T-helper 22 cell (primary cell): Measurements from ENCODE around the gene CREB3L2.

ENCODE experiments used
- DNase-seq: peaks from one replicate; pipeline ENCODE4 v3.0.0-alpha.2; 2020; ENCODE audit warnings: low read depth

Gene CREB3L2

DNA sequence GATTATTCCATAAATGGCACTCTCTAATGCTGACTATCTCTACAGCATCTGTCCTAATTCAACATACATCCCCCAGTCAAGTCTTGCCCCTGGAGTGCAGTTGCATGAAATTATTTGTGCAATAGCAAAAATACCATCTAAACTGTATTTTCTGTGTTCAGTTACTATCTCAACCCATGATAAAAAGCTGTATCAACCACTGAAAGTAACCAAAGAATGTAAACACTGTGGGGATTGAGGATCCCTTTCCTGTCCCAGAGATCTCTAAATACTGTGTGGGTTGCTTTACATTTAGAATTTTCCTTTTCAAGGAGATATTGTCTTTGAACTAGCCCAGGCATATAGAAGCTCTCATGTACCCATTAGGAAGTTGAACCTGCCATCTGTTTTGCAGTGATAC lies 131.2 kb downstream of the CREB3L2 start:
- DNase-seq: no peak

DNA sequence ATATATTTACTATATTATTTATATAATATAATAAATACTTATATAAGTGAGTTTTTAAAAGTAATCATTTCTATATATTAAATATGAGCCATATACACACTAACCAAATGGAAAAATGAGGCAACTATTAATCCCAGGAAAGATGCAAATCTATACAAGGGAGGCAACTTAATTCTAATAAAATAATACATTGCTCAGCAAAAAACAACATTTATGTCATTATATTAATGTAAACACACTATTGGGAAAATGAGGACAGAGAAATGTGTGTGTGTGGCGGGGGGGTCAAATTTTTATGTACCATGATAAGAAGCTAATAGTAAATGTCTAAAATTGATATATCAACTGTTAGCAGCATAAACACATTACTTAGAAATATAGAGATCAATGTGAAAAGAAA lies 131.8 kb downstream of the CREB3L2 start:
- no peak for DNase-seq

DNA sequence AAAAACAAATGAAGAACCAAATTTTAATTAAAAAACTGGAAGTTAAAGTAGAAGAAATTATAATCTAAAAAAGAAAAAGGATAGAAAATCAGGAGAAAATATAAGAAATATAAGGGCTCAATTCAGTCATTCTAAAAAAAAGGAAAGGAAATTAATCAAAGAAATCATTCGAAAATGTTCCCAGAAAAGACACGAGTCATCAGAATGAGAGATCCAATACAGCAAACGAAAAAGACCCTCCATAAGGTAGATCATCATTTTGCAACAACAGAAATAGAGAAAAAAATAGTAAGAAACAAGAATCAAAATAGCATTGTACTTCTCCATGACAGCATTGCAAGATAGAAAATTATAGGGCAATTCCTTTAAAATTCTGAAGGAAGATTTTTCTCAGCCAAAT lies 132.6 kb downstream of the CREB3L2 start:
- no peak for DNase-seq

DNA sequence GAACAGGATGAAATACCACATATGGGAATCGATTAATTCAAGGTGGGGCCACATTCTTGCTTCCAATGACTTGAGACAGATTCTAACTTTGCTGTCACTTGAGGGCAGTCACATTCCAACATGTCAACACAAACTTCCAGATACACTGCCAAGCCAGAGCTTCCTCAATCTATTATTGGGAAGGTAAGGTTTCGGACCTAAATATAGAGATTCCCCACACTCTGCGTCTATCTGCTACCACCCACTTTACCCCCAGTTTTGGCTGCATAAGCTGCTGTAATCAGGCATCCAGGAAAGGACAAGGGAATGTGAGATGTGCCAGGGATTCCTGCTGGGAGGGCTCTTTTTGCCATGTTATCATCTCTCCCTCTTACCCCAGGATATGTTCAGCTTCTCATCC lies 134.6 kb downstream of the CREB3L2 start:
- no peak for DNase-seq

DNA sequence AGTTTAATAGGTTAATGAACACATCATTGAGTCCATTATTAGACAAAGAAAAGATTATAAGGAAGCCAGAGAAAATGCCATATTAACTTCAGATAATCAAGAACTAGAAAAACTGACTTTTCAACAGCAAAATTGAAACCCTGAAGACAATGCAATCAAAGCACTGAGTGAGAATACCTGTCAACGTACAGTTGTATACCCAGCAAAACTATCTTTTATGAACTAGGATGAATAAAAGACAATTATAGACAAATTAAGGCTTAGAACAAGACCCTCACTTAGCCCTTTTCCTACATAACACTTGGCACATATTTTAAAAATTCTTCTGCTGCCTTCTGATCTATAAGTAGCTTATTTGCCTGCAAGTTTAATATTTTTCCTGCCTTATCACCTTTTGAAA lies 136.1 kb downstream of the CREB3L2 start:
- DNase-seq: no peak

DNA sequence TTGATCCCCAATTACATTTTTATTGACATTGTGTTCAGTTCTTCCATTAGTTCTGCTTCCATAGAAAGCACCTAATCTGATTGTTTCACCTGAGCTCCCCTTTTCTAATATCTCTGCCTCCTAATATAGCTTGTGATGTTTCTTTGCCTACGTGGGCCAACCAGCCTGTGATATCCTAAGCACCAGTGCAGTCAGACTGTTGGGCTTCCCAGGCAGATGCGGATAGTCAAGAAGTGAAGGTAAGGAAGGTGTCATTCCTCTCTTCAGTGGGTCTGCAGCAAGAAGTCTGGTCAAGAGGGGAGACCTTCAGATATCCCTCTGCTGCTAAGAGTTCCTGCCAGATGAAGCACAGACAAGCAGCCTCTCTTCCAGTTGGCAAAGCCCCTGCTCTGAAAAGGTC lies 138.9 kb downstream of the CREB3L2 start:
- no peak for DNase-seq

DNA sequence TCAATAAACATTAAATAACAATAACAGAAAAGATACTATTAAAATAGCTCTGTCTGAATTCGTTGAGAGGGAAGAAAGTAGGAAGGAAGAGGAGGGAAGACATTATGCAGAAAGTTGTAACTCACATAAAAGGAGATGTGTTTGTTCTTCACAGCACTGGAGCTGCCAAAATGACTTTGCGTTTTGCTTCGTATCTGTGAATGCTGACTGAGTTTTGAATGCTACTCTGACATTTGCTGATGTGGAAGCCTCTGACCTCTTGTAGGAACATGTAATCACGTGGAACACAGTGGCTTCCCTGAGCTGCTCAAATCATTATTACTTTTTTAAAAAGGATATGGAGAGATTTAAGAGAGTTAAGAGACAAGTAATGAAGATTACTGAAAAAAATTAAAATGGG lies 139.5 kb downstream of the CREB3L2 start:
- DNase-seq: no peak

DNA sequence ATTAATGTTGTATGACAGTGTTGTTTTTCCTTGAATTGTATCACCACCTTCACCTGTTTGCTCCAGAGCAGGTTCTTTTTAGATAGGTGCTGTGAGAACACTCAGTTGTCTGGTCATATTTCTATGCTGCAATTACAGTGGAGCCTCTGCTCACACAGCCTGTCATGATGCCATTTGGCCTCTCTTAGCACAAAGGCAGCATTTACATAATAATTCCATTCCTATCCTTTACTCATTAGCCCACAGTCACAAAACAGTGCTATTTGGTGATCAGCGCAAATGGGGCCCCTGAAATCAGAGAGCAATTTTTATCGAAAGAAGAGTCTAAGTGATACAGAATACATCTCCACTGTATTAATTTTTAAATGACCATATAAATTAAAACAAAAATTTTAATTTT lies 141.3 kb downstream of the CREB3L2 start:
- no peak for DNase-seq

DNA sequence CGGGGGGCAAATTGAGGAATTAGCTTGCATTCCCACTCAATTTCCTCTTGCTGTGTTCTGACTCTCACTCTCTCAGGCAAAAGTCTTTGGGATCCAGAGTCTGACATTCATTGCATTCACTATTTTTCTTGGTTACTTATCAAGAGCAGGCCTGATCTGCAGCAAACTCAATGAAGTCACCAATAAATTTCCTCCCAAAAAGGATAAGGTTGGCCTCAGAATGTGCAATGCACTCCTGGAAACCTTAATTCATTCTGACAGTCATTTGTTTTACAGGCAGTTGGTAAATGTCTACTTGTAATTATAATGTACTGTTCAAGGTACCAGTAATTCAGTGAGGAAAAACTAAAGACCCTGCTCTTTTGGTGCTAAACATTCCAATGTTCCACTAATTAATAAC lies 148.8 kb downstream of the CREB3L2 start:
- DNase-seq: no peak

DNA sequence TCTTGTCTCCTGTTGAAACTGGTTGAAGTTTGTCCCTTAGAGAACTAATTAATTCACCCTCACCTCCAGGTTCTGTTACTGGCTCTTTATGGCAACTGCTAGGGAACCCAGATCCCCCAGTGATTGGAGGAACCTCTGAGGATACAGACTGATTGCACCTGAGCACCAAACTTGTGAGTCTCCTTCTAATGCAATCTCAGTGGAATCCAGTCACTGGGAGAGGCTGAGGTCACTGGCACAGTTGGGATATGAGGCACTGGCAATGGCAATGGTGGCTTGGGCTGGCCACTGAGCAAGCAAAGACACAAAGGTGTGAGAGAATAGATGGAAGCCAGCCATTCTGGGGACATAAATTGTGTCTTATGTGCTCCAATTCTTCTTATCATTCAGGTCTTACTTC lies 149.8 kb downstream of the CREB3L2 start:
- no peak for DNase-seq

DNA sequence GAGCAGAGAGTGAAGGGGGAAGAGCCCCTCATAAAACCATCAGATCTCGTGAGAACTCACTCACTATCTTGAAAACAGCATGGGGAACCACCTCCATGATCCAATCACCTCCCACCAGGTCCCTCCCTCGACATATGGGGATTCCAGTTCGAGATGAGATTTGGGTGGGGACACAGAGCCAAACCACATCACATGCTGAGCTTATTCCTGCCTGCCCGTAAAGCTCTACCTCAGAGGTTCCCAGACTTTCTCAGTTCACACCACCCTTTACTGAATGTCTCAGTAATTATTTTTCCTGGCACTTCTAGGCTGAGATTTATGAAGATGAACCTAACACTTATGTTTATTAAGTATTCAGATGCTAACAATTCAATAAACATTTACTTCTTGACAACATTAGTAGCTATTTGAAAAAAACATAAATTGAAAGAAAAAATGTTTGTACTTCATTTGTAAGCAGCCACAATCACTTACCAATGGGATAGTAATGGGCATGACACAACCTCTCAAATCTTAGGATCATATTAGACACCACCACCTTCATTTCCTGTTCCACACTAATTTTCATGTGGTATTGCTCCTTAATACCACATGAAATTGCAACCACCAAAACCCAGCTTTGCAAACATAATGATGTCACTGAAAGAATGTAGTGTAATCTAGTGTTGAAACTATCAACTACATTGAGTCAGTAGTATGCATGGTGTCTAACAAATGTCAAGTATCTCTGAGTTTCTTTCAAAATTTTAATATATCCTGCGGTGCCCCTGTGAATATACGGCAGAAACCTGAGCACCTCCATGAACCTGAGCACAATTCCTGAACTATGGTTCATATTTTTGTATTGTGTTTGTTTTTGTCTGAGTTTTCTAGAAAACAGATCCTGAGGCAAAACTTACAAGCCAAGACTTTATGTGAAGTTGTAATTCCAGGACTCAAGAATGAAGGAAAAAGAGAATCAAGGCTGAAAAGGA lies 150.6 kb downstream of the CREB3L2 start:
- DNase-seq: no peak

DNA sequence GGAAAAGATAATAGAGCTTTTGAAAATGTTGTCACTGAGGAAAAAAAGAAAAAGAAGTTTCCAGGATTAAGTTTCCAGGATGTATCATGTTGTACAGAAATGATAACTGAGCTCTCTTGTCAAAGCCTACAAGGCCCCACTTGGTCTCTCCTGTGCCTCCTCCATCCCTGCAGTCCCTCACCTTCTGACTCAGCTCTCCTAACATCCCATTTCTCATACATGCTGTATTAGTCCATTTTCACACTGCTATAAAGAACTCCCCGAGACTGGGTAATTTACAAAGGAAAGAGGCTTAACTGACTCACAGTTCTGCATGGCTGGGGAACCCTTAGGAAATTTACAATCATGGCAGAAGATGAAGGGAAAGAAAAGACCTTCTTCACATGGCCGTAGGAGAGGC lies 151.3 kb downstream of the CREB3L2 start:
- no peak for DNase-seq

DNA sequence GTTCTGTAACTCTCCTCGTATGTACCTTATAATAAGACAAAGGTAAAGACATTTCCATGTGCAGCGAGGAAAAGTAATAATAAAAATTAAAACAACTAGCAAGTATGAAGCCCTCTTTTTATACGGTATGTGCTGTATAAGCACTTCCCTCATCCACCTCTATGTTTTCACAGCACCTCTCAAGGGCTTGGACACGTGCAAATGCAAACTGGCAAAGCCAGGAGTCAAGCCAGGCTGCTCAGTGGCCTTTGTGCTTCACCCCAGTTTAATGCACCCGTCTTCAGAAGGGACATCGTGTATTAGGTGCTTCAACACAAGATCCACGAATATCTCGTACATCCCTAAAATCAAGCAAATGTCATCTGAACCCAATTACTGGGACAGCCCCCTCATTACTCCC lies 153.8 kb downstream of the CREB3L2 start:
- DNase-seq: no peak

DNA sequence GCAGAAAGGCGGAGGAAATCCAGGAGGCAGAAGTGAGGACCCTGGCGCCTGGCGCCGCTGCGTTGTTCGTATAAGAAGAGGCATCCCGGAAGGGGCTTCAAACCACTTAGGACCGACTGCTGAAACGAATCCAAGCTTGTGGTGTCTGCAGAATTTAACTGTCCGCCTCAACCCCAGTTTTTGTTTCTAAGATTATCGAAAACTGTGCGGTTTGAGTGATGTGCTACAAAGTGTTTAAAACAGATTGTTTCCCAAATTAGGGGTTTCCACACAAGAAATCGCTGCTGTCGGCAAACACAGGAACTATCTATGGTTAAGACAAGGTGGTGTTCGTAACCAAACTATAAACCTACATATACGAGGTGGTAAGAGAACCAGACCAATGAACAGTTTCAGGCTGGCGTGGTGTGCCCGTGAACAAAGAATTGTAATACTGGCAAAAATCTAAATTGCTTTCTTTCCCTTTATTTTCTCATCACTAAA lies 154.3 kb downstream of the CREB3L2 start:
- no peak for DNase-seq

DNA sequence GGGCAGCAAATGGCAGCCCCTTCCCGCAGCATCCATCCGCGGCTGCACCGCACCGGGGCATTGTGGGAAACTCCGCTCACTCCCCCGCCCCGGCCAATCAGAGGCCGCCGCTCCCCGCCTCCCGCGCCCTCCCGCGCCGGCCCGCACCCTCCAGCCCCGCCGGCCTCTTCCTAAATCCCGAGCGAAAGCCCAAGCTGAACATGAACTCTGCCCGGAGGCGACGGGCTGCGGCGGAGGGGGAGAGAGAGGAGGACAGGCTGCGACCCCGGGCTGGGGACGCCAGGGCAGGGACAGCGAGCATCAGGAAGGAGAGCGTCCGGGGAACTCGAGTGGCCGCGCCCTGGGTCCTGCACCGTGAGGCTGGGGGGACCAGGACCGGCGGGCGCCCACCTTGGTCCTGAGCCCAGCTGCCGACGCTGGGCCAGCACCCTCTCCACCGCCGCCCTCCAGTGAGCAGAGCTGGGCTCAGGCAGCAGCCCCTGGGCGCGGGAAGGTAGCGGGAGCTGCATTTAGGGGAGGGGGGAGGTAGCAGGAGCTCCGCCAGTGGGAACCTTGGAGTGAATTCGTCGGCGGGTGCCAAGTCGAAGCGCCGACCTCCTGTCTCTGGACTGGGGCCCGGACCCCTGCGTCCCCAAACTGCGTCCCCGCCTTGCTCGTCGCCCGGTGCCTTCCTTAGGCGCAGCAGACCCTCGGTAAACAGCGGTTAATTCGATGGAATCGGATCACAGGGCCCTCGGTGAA lies 154.9 kb downstream of the CREB3L2 start, which contains the start of gene DGKI:
TSS of gene DGKI (minus strand) at position 148 of the 741 bp plus-strand sequence.
- DNase-seq: no peak

DNA sequence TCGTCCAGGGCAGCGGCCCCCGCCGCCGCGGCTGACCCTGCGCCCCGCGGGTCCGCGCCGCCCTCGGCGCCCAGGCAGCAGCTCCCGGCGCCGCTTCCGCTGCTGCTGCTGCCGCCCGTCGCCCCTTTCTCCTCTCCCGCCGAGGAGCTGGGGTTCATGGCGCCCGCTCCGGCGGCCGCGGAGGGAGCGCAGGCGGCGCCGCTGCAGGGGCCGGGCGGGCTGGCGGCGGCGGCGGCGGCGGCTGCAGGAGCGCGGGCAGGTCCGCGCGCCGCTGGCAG lies 155.4 kb downstream of the CREB3L2 start:
- no peak for DNase-seq

DNA sequence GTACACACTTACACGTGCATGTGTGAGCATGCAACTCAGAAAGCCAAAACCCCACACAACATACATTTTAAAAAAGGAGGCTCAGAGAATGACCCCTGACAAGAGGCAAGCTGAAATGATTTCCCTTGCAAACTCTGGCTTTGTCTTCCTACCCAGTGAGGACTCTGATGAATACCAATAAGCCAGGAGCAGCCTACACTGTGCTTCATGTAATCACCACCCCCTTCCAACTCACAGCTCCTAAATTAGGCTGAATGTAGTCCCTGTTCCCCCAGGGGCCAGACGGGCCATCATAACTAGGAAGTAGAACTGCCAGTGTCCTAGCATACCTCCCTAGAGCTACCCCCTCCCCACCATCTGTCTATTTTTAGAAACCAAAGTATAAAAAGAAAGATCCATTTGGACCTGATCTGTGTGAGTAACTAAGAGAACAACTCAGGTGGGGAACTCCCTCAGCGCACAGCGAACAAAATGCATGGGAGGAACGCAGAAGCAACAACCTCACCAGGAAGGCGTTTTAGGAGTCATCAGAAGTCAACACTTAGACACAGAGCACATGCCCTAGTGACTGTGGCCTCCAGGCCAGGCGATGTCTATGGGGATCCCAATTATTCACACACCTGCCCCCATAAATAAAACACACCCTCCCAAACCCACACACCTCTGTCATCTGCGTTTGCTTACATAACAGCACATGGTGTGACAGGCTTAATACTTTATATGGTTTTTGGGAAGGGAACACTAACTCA lies 157.0 kb downstream of the CREB3L2 start:
- no peak for DNase-seq

DNA sequence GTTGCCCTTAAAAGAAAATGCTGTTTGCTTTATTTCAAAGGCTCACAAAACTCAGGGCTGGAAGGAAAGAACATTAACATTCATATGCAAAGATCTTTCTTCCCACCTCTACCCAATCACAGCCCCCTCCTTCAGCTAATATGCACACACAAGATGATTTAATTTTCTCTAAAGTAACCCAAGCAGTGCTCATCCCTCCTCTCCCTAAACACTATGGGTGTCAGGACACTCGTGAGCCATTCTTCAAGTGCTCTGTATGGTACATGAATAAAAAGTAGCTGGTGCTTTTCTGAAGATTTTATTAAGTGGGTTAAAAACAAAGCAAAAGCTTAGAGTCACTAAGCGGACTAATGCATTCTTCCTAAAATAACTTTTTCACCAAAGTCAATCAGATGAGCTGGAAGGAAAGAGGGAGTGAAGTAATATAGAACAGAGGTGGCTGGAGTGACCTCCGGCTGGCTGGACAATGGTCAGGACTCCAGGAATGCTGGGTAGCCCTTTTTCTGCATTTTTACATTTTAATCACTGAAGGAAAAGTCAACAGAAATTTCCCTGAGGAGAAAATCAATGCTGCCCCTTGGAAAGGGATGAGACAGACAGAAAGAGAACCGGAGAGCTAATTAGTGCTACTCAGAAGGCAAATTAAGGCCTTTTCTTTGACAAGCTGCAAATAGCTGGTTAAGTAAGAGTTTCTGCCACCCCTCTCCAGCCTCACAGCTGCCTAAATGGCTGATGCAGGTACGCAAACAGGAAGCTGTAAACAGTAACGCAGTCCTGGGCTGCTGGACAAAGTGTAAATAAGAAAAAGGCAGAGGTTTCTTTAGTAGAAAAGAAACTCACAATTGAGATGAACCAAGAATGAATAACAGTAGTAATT lies 161.7 kb downstream of the CREB3L2 start:
- DNase-seq: no peak

DNA sequence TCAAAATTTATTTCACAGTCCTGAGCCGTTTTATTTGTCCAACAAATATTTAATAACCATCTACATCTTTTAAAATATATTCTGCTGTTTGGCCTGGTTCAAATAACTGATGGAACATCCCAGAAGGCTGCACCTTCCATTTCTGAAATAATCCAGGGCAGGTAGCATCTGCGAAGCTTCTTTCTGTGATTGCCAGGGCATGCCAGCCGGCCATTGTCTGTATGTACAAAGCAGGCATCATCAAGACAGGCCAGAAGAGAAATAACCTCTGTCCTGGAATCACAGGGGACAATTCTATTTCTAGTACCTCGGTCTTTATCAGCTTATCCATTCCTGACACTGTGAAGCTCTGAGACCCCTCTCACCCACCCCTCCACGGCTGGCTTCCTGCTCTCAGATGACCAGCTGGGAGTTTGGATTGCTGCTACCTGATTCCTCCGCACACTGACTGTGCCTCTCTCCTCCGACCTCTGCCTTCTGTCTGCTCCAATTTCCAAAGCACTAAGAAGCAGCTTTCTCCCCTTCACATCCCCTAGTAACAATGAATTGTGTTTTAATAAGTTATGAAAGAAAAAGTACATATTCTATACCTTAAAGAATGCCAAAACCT lies 163.1 kb downstream of the CREB3L2 start:
- no peak for DNase-seq

DNA sequence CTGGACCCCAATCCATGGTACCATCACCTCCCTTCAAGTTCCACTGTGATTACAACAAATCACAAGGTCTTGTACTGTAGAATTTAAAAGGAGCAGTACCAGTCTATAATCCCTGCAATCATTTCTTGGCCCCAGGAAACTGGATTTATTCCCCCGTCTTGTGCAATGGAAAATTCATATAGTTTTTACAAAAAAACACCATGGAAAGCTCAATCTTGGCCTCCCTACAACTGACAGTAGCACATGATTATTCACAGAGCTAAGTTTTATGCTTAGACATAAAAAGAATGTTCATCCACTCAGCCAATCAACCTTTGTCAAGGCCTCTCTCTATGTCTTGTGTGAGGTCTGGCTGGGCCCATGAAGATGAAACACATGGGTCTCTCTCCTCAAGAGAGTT lies 165.3 kb downstream of the CREB3L2 start:
- DNase-seq: no peak

DNA sequence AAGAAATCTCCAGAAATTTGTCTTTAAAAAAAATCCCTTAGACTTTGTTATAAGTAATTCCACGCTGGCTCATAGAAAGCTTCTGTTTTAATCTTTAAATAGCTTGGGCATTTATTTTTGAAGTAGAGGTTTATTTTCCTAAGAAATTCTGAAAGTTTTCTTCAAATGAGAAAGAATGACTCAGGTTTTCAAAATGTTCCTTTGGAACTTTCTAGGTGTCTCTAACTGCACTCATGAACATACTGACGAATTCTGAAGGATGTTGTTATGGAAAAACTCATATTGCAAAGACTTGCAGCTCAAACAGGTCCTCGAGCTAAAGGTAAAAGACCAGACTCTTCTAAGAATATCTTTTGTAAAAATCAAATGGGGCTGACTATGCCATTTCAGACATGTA lies 165.8 kb downstream of the CREB3L2 start:
- DNase-seq: no peak
